AG08396 (cell line): ENCODE data around the gene SNRPA.
A peak's percentile ranks its signal among the peaks of the same experiment; 100 is the strongest.
"Not testable (repeated sequence)": the region's sequence is repeated elsewhere in the genome, so short reads cannot be mapped to it uniquely, and the experiment has no call there.

Experiments
- DNase-seq: peaks from one replicate; pipeline ENCODE4 v3.0.0; 2012; ENCODE audit warnings: low spot score, mixed read lengths

Gene SNRPA

GRCh38 chr19:40747536-40747935 lies 3.5 kb upstream of the SNRPA start:
- no peak for DNase-seq

- peak; percentile 98 for DNase-seq
Observed at GRCh38 chr19:40750058-40750873, 737 bp upstream of the SNRPA start, which contains the start of gene ACTMAP. Gene ACTMAP (minus strand): TSS chr19:40750477. CDS start chr19:40749803, 674 bp downstream.

- DNase-seq = no peak
Observed at GRCh38 chr19:40752257-40752781, 1.3 kb downstream of the SNRPA start.

GRCh38 chr19:40754611-40755247 lies 3.7 kb downstream of the SNRPA start:
- no peak for DNase-seq

- no peak for DNase-seq
Observed at GRCh38 chr19:40755248-40755624, 4.2 kb downstream of the SNRPA start.

GRCh38 chr19:40755791-40756190 lies 4.8 kb downstream of the SNRPA start:
- DNase-seq = no peak

GRCh38 chr19:40756502-40757110 lies 5.6 kb downstream of the SNRPA start:
- DNase-seq = no peak

- DNase-seq = no peak
Observed at GRCh38 chr19:40758491-40758890, 7.5 kb downstream of the SNRPA start.

GRCh38 chr19:40759352-40759751 lies 8.3 kb downstream of the SNRPA start:
- no peak for DNase-seq

- DNase-seq = no peak
Observed at GRCh38 chr19:40762754-40763470, 11.9 kb downstream of the SNRPA start.

- DNase-seq = no peak
Observed at GRCh38 chr19:40763526-40763925, 12.5 kb downstream of the SNRPA start.

GRCh38 chr19:40763963-40764362 lies 13.0 kb downstream of the SNRPA start:
- DNase-seq = no peak

GRCh38 chr19:40766385-40766784 lies 15.4 kb downstream of the SNRPA start:
- not testable (repeated sequence) for DNase-seq

- no peak for DNase-seq
Observed at GRCh38 chr19:40768869-40769268, 17.9 kb downstream of the SNRPA start.

GRCh38 chr19:40771101-40771862 lies 20.3 kb downstream of the SNRPA start:
- DNase-seq = not testable (repeated sequence)

- DNase-seq = no peak
Observed at GRCh38 chr19:40774916-40775631, 24.1 kb downstream of the SNRPA start, which contains the start of gene MIA. Gene MIA (plus strand): TSS chr19:40775521. CDS start chr19:40775543, 22 bp downstream.

GRCh38 chr19:40775632-40776022 lies 24.6 kb downstream of the SNRPA start:
- no peak for DNase-seq

- DNase-seq = no peak
Observed at GRCh38 chr19:40776364-40776763, 25.4 kb downstream of the SNRPA start.

- DNase-seq = peak; percentile 89
Observed at GRCh38 chr19:40776932-40777644, 26.1 kb downstream of the SNRPA start.

- DNase-seq = no peak
Observed at GRCh38 chr19:40777645-40777936, 26.6 kb downstream of the SNRPA start.
